Measurements from ENCODE around the gene SUN2.

DNA sequence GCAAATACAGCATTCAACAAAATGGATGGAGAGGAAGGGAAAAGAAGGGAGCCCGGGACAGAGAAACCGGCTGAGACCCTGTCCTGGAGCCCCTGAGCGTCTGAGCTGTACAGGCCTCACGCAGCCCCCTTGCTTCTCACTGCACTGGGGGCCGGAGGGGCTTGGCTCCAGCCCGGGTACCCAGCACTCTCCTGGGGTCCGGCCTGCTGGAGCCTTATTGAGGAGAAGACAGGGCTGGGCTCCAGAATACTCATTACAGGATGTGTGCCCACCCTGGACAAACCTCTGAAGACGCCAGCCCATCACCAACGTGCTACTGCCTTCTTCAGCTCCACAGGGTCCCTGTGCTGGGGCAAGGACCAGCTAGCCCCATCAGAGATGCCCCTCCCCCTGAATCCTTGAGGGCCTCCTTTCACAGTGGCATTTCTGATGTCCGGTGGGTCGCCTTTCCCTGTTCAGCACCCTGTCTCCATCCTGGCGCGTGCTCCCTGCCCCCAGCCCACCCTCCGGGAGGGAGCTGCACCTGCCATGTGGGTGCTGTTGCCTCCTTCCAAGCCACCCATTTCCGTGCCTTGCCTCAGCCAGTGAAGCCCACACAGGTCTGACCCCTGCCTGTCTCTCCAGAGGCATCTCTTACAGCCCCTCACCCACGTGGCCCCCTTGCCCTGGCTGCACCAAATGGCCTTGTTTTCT is 14.6 kb upstream of the SUN2 start:
- TF ChIP-seq, protein P1, sequence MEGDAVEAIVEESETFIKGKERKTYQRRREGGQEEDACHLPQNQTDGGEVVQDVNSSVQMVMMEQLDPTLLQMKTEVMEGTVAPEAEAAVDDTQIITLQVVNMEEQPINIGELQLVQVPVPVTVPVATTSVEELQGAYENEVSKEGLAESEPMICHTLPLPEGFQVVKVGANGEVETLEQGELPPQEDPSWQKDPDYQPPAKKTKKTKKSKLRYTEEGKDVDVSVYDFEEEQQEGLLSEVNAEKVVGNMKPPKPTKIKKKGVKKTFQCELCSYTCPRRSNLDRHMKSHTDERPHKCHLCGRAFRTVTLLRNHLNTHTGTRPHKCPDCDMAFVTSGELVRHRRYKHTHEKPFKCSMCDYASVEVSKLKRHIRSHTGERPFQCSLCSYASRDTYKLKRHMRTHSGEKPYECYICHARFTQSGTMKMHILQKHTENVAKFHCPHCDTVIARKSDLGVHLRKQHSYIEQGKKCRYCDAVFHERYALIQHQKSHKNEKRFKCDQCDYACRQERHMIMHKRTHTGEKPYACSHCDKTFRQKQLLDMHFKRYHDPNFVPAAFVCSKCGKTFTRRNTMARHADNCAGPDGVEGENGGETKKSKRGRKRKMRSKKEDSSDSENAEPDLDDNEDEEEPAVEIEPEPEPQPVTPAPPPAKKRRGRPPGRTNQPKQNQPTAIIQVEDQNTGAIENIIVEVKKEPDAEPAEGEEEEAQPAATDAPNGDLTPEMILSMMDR (IDR thresholded peaks at IDR 0.05) = no peak
- no peak for TF ChIP-seq POLR2AphosphoS5 (IDR thresholded peaks at IDR 0.05; ENCODE audit: low read depth, low read length)
